Thyroid gland (tissue), 4 donors: ENCODE results near the gene NUDT16L1.

Experiments
- CTCF ChIP-seq, 6 experiments: fragments of 200-600 bp in 3 of 6; fragments of 450-650 bp in 3 of 6; sonication (generic) in 3 of 6; IDR thresholded peaks; one replicate each; pipeline ENCODE4 v1.5.1; 2016 to 2019; ENCODE audit warnings: antibody characterized with exemption in 6 of 6, mild to moderate bottlenecking in 2 of 6, inconsistent platforms in 1 of 6, moderate library complexity in 1 of 6
- POLR2A ChIP-seq, 2 donors: fragments of 450-650 bp; IDR thresholded peaks; one replicate each; pipeline ENCODE4 v1.6.1; 2017; ENCODE audit warnings: antibody characterized with exemption in 2 of 2, mild to moderate bottlenecking in 2 of 2, moderate library complexity in 1 of 2

- TF ChIP-seq CTCF (IDR thresholded peaks at IDR 0.05) (no peak), POLR2A (IDR thresholded peaks at IDR 0.05) (no peak)
Measured at GRCh38 chr16:4687946-4688673, 5.3 kb upstream of the NUDT16L1 start.
